Measurements from ENCODE around the gene PRSS53. TPM values are rescaled to one million over a fixed set of nuclear protein-coding genes. Genes with fewer than 3 reads are reported as not detected.
"Not testable (repeated sequence)": the region's sequence is repeated elsewhere in the genome, so short reads cannot be mapped to it uniquely, and the experiment has no call there.

The PRSS53 gene
- total RNA-seq (2014; rRNA removed; shearing (Covaris generic)), result 1.9 and 2.6 TPM in 2 replicates

DNA sequence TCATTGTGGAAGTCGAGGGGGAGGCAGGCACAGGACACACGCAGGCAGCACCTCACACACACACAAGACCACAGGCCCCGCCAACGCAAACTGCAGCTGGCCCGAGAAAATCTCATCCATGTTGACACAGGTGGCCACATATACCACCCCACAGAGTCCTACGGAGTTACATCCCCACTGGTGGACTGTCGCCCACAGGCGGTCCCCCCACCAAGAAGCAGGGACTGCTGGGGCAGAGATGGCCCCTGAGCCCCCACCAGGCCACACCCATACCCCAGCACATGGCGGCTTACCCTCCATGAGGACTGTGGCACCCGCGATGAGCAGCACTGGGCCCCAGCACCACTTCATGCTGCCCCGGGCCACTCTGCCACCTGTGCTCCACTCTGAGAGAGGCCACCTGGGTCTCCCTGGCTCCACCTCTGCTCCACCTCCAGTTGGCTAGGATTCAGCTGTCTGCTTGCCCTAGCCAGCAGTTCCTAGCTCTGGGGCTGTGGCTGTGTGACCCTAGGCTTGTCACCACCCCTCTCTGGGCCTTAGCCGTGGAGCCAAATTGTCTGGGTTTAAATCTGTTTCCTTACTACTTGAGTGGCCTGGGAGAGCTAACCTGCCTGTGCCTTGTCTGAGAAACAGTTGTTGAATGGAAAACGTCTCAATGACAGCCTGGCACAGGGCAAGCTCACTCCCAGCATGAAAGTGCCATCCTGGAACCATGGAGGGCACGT lies at the start of gene PRSS53:
Gene PRSS53 (minus strand): TSS at position 485 of the 725 bp plus-strand sequence. CDS start 134 bp downstream, at position 351.
- Histone ChIP-seq H3K4me1 (replicated peaks) (peaks cover 4% of the 10 kb centered on the region; the same call in 1 of the 2 replicates), H3K36me3 (peaks cover 32% of the 10 kb centered on the region), H3K27me3 (replicated peaks) (no peaks in the 10 kb centered on the region), H3K9me3 (replicated peaks) (no peaks in the 10 kb centered on the region), H3K4me3 (no peak within 1 kb of the TSS), H3K27ac (no peak within 1 kb of the TSS)
- peak in 1 of 2 experiments; percentile 33 for DNase-seq (ENCODE audit: low read depth in 1 of 2, low spot score in 2 of 2)

DNA sequence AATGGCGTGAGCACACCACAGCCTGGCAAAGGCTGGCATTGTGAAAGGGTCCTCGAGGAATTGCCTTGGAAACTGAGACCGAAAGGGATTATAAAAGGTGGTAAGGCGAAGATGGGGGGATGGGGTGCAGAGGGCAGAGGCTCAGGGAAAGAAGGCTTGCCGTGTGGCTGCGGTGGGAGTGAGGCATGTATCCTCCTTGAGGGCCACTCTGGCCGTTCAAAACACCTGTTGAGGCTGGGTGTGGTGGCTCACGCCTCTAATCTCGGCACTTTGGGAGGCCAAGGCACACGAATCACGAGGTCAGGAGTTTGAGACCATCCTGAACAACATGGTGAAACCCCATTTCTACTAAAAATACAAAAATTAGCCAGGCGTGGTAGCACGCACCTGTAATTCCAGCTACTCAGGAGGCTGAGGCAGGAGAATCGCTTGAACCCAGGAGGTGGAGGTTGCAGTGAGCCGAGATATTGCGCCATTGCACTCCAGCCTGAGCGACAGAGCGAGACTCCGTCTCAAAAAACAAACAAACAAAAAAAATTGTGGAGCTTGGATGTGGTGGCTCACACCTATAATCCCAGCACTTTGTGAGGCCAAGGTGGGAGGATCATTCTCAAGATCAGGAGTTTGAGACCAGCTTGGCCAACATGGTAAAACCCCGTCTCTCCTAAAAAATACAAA lies 48.2 kb upstream of the PRSS53 start:
- H3K4me1 ChIP-seq (replicated peaks), result peaks cover 18% of the 10 kb centered on the region
- H3K9me3 ChIP-seq (replicated peaks); DNase-seq (ENCODE audit: low read depth in 1 of 2, low spot score in 2 of 2); H3K4me3 ChIP-seq; H3K27ac ChIP-seq; H3K36me3 ChIP-seq; H3K27me3 ChIP-seq (replicated peaks): not testable (repeated sequence)

DNA sequence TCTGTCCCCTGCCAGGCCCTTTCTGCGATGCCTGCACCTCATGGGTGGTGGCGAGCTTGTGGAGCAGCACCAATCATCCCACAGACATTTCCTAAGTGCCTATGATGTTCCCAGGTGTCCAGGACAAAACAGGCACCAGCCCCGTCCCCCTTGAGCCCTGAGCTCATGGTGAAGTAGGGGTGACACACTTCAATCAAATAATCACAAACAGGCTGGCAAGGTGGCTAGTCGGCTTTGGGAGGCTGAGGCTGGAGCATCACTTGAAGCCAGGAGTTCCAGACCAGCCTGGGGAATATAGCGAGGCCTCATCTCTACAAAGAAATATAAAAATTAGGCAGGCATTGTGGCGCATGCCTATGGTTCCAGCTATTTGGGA lies 47.5 kb upstream of the PRSS53 start:
- no peak for DNase-seq (ENCODE audit: low read depth in 1 of 2, low spot score in 2 of 2)
- H3K27ac ChIP-seq, result no peak overlapping the region
- peaks cover 7% of the 10 kb centered on the region; the same call in 1 of the 2 replicates for H3K36me3 ChIP-seq
- no peaks in the 10 kb centered on the region for H3K9me3 ChIP-seq (replicated peaks)
- H3K4me1 ChIP-seq (replicated peaks), result peaks cover 12% of the 10 kb centered on the region
- no peak overlapping the region for H3K4me3 ChIP-seq
- no peaks in the 10 kb centered on the region for H3K27me3 ChIP-seq (replicated peaks)

DNA sequence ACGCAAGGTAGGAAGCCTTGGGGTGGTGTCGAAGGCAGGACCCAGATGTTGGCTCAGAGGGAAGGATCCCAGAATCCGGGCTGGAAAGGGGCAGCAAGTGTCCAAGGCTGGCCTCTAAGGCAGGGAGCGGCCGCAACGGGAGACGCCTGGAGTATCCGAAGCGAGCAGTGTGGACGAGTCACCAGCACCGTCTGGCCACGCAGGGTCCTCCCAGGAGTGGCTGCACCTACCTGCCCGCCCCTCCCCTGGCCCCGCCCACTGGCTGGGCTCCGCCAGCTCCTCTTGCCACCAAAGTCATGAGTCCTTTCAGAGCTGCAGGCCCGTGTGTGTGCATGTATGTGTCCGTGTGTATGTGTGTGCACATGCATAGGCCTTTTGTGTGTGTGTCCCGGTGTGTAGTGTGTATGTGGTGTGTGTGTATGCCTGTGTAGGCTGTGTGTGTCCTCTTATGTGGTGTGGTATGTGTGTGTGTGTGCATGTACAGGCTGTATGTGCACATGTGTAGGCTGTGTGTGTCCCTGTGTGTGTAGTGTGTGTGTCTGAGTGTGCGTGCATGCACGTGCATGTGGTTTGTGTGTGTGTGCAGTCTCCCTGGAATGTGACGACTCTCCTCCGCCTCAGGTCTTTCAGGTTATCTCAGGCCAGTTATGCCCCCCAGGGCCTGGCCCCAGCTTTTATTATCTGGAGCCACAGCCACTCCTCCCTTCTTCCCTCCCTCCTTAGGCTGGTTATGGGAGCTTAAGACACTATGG lies 47.0 kb upstream of the PRSS53 start, which contains the start of gene PRSS8:
Gene PRSS8 (minus strand): TSS at position 193 of the 752 bp plus-strand sequence. CDS start 229 bp downstream, outside the sequence.
- Histone ChIP-seq H3K27me3 (replicated peaks) (no peaks in the 10 kb centered on the region), H3K9me3 (replicated peaks) (no peaks in the 10 kb centered on the region), H3K36me3 (peaks cover 10% of the 10 kb centered on the region; the same call in 1 of the 2 replicates), H3K4me3 (no peak within 1 kb of the TSS), H3K27ac (no peak within 1 kb of the TSS), H3K4me1 (replicated peaks) (peaks cover 12% of the 10 kb centered on the region)
- no peak for DNase-seq (ENCODE audit: low read depth in 1 of 2, low spot score in 2 of 2)

DNA sequence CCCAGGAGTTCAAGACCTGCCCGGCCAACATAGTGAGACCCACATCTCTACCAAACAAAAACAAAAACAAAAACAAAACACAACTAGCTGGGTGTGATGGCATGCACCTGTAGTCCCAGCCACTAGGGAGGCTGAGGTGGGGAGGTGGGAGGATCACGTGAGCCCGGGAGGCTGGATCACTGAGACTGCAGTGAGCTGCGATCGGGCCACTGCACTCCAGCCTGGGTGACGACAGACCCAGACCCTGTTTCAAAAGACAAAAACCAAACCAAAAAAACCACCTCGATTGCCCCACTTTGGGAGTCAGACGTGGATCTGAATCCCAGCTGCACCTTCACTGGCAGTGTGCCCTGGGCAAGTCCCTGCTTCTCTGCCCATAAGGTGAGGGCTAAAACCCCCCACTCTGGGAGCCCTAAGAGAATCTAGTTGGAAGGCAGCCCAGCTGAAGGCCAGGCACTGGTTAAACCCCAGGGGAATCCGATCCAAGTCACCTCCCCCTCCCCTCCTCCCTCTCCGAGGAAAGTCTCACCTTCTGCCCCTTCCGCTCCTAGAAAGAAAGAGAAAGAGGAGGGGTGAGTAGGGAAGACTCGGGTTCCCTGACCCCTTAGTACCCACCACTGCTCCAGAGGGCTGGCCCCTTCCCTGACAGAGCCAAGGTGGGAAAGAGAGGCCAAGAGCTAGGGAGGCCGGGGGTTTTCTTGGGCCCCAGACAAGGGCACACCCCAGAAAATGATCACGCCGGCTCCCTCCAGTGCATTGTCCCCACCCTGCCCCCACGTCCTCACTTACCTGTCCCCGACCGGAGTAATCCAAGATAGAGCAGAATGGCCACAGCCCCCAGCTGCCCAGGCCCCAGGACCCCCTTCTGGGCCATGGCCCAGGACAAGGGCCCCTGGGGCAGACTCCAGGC lies 46.1 kb upstream of the PRSS53 start:
- Histone ChIP-seq H3K9me3 (replicated peaks) (no peaks in the 10 kb centered on the region), H3K27me3 (replicated peaks) (no peaks in the 10 kb centered on the region), H3K4me1 (replicated peaks) (peaks cover 12% of the 10 kb centered on the region), H3K36me3 (peaks cover 15% of the 10 kb centered on the region), H3K27ac (no peak overlapping the region), H3K4me3 (no peak overlapping the region)
- no peak for DNase-seq (ENCODE audit: low read depth in 1 of 2, low spot score in 2 of 2)

DNA sequence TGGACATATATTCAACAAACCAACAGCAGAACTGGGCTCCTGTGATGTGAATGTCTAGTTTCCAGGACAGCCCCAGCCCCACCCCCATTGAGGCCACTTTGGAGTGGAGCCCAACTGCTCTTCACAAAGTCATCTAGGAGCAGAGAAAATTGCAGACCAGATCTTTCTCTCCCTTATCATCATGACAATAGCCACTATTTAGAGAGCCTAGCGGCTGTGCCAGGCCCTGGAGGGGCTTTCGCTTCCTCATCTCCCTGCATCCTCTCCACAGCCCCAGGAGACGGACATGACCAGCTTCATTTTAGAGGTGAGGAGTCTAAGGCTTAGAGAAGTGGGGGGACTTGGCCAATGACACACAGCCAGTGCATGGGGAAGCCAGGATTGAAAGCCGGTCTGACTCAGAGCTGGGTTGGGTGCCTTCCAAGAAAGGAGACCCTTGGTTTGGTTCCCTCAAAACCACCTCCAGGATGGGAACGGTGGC lies 45.4 kb upstream of the PRSS53 start:
- Histone ChIP-seq H3K9me3 (replicated peaks) (no peaks in the 10 kb centered on the region), H3K4me3 (no peak overlapping the region), H3K4me1 (replicated peaks) (peaks cover 10% of the 10 kb centered on the region), H3K36me3 (peaks cover 15% of the 10 kb centered on the region), H3K27ac (no peak overlapping the region), H3K27me3 (replicated peaks) (no peaks in the 10 kb centered on the region)
- DNase-seq (ENCODE audit: low read depth in 1 of 2, low spot score in 2 of 2), result no peak

DNA sequence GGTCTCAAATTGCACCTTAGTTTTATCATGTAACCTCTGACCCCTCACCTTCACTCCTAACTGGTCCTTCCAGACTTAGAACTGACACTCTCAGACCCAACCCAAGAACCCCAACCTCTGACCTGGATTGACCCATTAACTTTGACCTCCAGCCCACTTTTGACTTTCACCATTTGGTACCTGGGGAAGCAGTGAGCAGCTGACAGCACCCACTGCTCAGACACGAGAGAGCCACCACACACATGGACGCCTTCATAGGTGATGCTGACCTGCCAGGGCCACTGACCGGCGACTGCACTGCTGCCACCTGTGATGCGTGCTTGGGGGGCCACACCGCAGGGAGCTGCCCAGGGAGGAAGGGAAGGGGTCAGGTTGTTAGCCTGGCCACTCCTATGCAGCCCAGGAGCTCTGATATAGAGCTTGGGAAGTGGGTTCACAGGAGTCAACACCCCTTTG lies 44.3 kb upstream of the PRSS53 start:
- no peak for DNase-seq (ENCODE audit: low read depth in 1 of 2, low spot score in 2 of 2)
- Histone ChIP-seq H3K27ac (no peak overlapping the region), H3K27me3 (replicated peaks) (no peaks in the 10 kb centered on the region), H3K4me1 (replicated peaks) (no peaks in the 10 kb centered on the region), H3K4me3 (no peak overlapping the region), H3K9me3 (replicated peaks) (no peaks in the 10 kb centered on the region), H3K36me3 (peaks cover 20% of the 10 kb centered on the region)

DNA sequence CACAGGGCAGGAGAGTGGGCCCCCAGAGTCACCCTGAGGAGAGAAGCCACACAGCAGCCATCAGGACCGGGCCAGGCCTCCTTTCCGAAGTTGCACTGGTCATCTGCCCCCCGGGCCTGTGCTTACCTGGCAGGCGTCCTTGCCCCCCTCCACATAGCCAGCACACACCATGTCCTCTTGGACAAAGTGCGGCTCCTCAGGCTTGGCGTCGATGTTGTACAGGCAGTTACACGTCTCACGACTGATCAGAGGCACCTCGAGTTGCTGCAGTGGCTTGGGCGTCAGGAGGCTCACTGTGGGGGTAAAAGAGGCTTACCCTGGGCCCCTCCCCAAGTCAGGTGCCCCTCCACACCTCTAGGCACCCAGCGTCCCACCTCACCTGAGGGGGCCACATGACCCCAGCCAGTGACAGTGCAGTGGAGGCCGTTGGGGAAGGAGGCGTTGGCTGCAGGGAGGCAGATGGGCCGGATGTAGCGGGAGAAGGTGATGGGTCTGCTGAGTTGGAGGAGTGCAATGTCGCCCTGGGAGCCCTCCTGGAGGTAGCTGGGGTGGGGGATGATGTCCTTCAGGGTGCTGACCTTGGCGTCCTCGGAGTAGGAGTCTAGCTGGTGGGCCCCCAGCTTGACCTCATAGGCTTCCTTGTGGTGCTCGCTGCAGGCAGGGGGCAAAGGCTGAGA lies 43.7 kb upstream of the PRSS53 start:
- Histone ChIP-seq H3K9me3 (replicated peaks) (no peaks in the 10 kb centered on the region), H3K27ac (no peak overlapping the region), H3K27me3 (replicated peaks) (no peaks in the 10 kb centered on the region), H3K36me3 (peaks cover 26% of the 10 kb centered on the region), H3K4me1 (replicated peaks) (no peaks in the 10 kb centered on the region), H3K4me3 (no peak overlapping the region)
- DNase-seq (ENCODE audit: low read depth in 1 of 2, low spot score in 2 of 2), result no peak

DNA sequence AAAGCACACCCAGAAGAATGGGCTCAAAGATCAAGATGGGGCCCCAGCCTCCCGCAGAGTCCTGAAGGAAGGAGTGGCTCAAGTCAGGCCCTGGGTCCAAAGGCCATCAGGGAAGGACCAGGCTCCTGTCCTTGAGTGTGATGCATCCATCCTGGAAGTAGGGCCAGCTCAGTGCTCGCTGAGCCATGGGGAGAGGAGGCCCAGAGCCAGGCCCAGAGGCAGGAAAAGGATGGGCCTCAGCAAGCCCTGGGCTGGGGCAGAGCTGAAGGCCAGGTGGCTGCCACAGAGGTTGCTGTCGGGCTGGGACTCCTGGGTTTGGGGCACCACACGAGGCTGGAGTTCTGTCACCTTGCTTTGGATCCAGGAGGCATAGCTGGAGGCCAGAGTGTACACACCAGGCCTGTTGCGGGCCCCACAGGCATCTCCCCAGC lies 43.1 kb upstream of the PRSS53 start:
- H3K27me3 ChIP-seq (replicated peaks), result no peaks in the 10 kb centered on the region
- no peak for DNase-seq (ENCODE audit: low read depth in 1 of 2, low spot score in 2 of 2)
- no peak overlapping the region for H3K4me3 ChIP-seq
- peaks cover 32% of the 10 kb centered on the region for H3K36me3 ChIP-seq
- no peak overlapping the region for H3K27ac ChIP-seq
- no peaks in the 10 kb centered on the region for H3K4me1 ChIP-seq (replicated peaks)
- H3K9me3 ChIP-seq (replicated peaks), result no peaks in the 10 kb centered on the region

DNA sequence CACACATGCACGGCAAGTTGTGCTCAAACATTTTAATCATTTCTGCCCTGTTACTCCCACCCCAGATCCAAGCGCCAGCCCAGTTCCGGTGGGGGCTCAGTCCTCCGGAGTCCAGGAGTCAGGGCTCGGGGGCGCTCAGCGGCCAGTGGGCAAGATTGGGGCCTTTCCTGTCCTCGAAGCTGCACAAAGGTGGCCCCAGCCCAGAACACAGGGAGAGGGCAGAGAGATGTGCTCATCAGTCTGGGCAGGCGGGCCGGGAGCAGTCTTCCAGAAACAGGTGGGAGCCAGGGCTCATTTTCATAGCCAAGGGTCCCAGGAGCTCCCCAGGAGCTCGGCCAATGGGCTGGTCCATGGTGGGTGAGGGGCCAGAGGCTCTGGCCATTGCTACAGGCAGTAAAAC lies 42.7 kb upstream of the PRSS53 start:
- H3K27ac ChIP-seq, result no peak overlapping the region
- H3K4me3 ChIP-seq, result no peak overlapping the region
- H3K9me3 ChIP-seq (replicated peaks), result no peaks in the 10 kb centered on the region
- peaks cover 32% of the 10 kb centered on the region for H3K36me3 ChIP-seq
- no peaks in the 10 kb centered on the region for H3K4me1 ChIP-seq (replicated peaks)
- no peaks in the 10 kb centered on the region for H3K27me3 ChIP-seq (replicated peaks)
- no peak for DNase-seq (ENCODE audit: low read depth in 1 of 2, low spot score in 2 of 2)

DNA sequence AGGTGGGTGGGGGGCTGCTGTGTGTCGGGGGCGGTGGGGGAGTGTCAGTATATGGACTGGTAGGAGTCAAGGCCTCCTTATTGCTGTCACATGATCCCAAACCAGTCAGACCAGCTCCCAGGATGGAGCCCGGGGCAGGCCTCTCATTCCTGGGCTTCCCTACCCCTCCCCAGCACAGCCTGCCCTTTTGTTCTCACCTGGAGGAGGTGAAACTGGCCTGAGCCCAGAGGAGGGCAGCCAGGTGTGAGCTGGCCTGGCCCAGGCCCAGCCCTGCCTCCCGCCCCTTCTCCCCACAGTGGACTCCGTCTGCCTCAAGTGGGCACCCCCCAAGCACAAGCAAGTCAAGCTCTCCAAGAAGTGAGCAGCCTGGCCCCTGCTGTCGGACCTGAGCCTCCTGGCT lies 42.2 kb upstream of the PRSS53 start:
- no peak overlapping the region for H3K4me3 ChIP-seq
- H3K27me3 ChIP-seq (replicated peaks), result no peaks in the 10 kb centered on the region
- no peak overlapping the region for H3K27ac ChIP-seq
- H3K36me3 ChIP-seq, result peaks cover 32% of the 10 kb centered on the region
- no peak for DNase-seq (ENCODE audit: low read depth in 1 of 2, low spot score in 2 of 2)
- H3K4me1 ChIP-seq (replicated peaks), result no peaks in the 10 kb centered on the region
- H3K9me3 ChIP-seq (replicated peaks), result no peaks in the 10 kb centered on the region

DNA sequence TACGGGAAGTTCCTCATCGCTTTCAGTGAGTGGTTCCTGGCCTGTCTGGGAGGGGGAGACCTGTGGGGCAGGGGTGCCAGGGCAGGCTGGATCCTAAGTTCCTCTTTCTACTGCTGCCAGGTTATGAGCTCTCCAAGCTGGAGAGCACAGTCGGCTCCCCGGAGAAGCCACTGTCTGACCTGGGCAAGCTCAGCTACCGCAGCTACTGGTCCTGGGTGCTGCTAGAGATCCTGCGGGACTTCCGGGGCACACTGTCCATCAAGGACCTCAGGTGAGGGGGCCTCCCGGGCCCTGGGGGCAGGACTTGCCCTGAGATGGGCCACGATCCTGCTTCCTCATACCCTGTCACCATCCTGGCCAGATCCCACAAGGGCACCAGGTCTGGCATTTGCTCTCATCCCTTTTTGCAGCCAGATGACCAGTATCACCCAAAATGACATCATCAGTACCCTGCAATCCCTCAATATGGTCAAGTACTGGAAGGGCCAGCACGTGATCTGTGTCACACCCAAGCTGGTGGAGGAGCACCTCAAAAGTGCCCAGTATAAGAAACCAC lies 41.7 kb upstream of the PRSS53 start:
- Histone ChIP-seq H3K4me1 (replicated peaks) (no peaks in the 10 kb centered on the region), H3K36me3 (peaks cover 32% of the 10 kb centered on the region), H3K27ac (no peak overlapping the region), H3K27me3 (replicated peaks) (no peaks in the 10 kb centered on the region), H3K4me3 (no peak overlapping the region), H3K9me3 (replicated peaks) (no peaks in the 10 kb centered on the region)
- no peak for DNase-seq (ENCODE audit: low read depth in 1 of 2, low spot score in 2 of 2)
